ENCODE measurements around the gene HCN1. TPM values are rescaled to one million over a fixed set of nuclear protein-coding genes. Genes with fewer than 3 reads are reported as not detected.

HCN1 gene
- total and polyA plus RNA-seq, 2 of the 4 experiments (the other 2 are of a cell fraction): not detected

DNA sequence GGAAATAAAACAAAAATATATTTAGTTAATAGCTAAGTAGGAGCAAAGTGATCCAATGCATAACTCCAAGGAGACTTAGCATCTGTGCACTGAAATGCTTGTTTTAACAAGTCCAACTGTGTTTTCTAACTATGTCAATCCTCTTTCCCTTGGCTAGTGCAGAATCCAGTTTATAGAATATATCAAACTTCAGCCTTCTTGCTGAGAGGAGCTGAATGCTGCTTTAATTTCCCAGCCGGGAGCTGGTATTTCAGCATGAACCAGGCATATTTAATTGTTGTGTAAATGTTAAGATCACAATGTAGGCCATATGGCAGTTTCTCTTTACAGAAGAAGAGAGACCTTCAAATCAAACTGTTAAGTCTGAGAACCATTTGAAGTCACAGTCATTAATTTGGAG lies 411.7 kb downstream of the HCN1 start:
- TF ChIP-seq CHD1 (IDR thresholded peaks at IDR 0.05; ENCODE audit: low read depth, low read length): no peak
- no peak for TF ChIP-seq SMC3 (IDR thresholded peaks at IDR 0.05; ENCODE audit: low read depth, low read length)
- TF ChIP-seq POLR2A (IDR thresholded peaks at IDR 0.05; ENCODE audit: low read depth, low read length): no peak
- no peak for TF ChIP-seq ELK1 (IDR thresholded peaks at IDR 0.05; ENCODE audit: borderline replicate concordance, low read depth, low read length)
- no peak for TF ChIP-seq RCOR1 (IDR thresholded peaks at IDR 0.05; ENCODE audit: insufficient replicate concordance, low read length)
- no peak for TF ChIP-seq MAZ (IDR thresholded peaks at IDR 0.05; ENCODE audit: borderline replicate concordance, low read depth, low read length)
- no peak for TF ChIP-seq RFX5 (IDR thresholded peaks at IDR 0.05; ENCODE audit: low read depth, low read length)
- no peak for TF ChIP-seq RAD21 (IDR thresholded peaks at IDR 0.05; ENCODE audit: low read length)
- no peak for TF ChIP-seq CTCF (conservative IDR thresholded peaks at IDR 0.05; ENCODE audit: low read depth, low read length)
- no peak for TF ChIP-seq USF2 (IDR thresholded peaks at IDR 0.05; ENCODE audit: low read depth, low read length)
- TF ChIP-seq MAFK (IDR thresholded peaks at IDR 0.05; ENCODE audit: low read depth, low read length): no peak
- Histone ChIP-seq H3K79me1 (ENCODE audit: low read depth in 1 of 2, low read length in 2 of 2) (no peaks in the 10 kb centered on the region), H3K14ac (replicated peaks; ENCODE audit: low read depth, low read length) (no peak overlapping the region), H2BK15ac (ENCODE audit: low read depth, low read length) (no peak overlapping the region), H3K4me2 (ENCODE audit: low read depth, low read length) (no peak overlapping the region), H3K4ac (ENCODE audit: low read depth, low read length) (no peak overlapping the region), H3K9ac (ENCODE audit: low read depth, low read length) (no peak overlapping the region), H2AFZ (replicated peaks; ENCODE audit: low read length, poor library complexity) (no peak overlapping the region), H3K27me3 (ENCODE audit: control insufficient read depth, insufficient read depth, low read length) (no peaks in the 10 kb centered on the region), H2BK20ac (ENCODE audit: low read depth, low read length) (no peak overlapping the region), H4K8ac (ENCODE audit: low read depth in 2 of 2, low read length in 2 of 2) (no peak overlapping the region), H3K9me1 (ENCODE audit: insufficient read depth, low read length) (no peaks in the 10 kb centered on the region), H3K18ac (ENCODE audit: low read depth, low read length) (no peak overlapping the region), H3K4me3 (ENCODE audit: insufficient read depth, low read depth, low read length) (no peak overlapping the region), H3K36me3 (ENCODE audit: control insufficient read depth, insufficient read depth, low read length) (no peaks in the 10 kb centered on the region), H4K91ac (ENCODE audit: insufficient read depth, low read depth, low read length) (no peak overlapping the region), H3K23ac (ENCODE audit: low read depth, low read length) (no peak overlapping the region), H2AK9ac (replicated peaks; ENCODE audit: low read depth, low read length, poor library complexity) (no peak overlapping the region), H3K56ac (ENCODE audit: extremely low read depth, insufficient read depth, low read length) (no peak overlapping the region), H2AK5ac (ENCODE audit: low read depth, low read length) (no peak overlapping the region), H3K27ac (ENCODE audit: insufficient read depth, low read length) (no peak overlapping the region), H4K20me1 (ENCODE audit: insufficient read depth, low read length) (no peaks in the 10 kb centered on the region), H3K9me3 (ENCODE audit: control insufficient read depth, insufficient read depth, low read length) (no peaks in the 10 kb centered on the region), H4K5ac (ENCODE audit: low read depth, low read length) (no peak overlapping the region), H2BK120ac (ENCODE audit: low read depth, low read length) (no peak overlapping the region), H3K4me1 (ENCODE audit: control insufficient read depth, insufficient read depth, low read length) (no peaks in the 10 kb centered on the region), H2BK5ac (ENCODE audit: low read depth, low read length, poor library complexity, severe bottlenecking) (no peak overlapping the region)
- intact Hi-C loops (cut with micrococcal nuclease) (no loop called here), in situ Hi-C loops (cut with MboI; ENCODE audit: low sequenced_read_pairs) (no loop called here), dilution Hi-C loops (cut with HindIII; ENCODE audit: low sequenced_read_pairs, unreplicated experiment) (no loop called here)
- CTCF ChIA-PET: no interaction called here
- ATAC-seq (ENCODE audit: low read depth) (no peak), DNase-seq (no peak)
- WGBS, 2 experiments (ENCODE audit: extremely low coverage in 2 of 2, insufficient read length in 1 of 2): no CpG with 5 or more reads among the region's 1 CpG
- no TSS peak for BruUV-seq (replicated peaks)
- POLR2A ChIA-PET (ENCODE audit: unreplicated experiment): no interaction called here

All from IMR-90 (cell line).